Forelimb muscle (tissue), 1 donor: ENCODE results near the gene DNAAF1. TPM values are rescaled to one million over a fixed set of nuclear protein-coding genes. Genes with fewer than 3 reads are reported as not detected.

Experiments used
- DNase-seq: peaks from one replicate; pipeline ENCODE4 v3.0.0-alpha.2; 2013; ENCODE audit warnings: low read depth
- polyA plus RNA-seq: library from polyadenylated mRNA; unstranded; fragments of 120-200 nt; gene quantifications from one replicate; pipeline ENCODE4 v1.2.1, GENCODE V29; 2013; ENCODE audit not compliant: insufficient read length

Gene DNAAF1
- polyA plus RNA-seq, 1 donor, result 0.33 TPM

- no peak for DNase-seq
Observed at GRCh38 chr16:84161037-84161436, 15.9 kb downstream of the DNAAF1 start.

GRCh38 chr16:84161801-84162200 lies 16.7 kb downstream of the DNAAF1 start:
- DNase-seq, result no peak

- DNase-seq, result no peak
Observed at GRCh38 chr16:84165746-84166145, 20.6 kb downstream of the DNAAF1 start.

- no peak for DNase-seq
Observed at GRCh38 chr16:84166796-84167695, 21.9 kb downstream of the DNAAF1 start.

GRCh38 chr16:84169765-84170310 lies 24.7 kb downstream of the DNAAF1 start:
- no peak for DNase-seq

GRCh38 chr16:84174396-84174795 lies 29.3 kb downstream of the DNAAF1 start:
- no peak for DNase-seq

GRCh38 chr16:84175350-84176081 lies 30.4 kb downstream of the DNAAF1 start:
- no peak for DNase-seq

GRCh38 chr16:84176192-84177053 lies 31.3 kb downstream of the DNAAF1 start:
- no peak for DNase-seq

GRCh38 chr16:84177741-84178073 lies 32.6 kb downstream of the DNAAF1 start:
- DNase-seq, result no peak

- DNase-seq, result no peak
Observed at GRCh38 chr16:84178146-84178765, 33.1 kb downstream of the DNAAF1 start.

GRCh38 chr16:84178892-84179611 lies 33.9 kb downstream of the DNAAF1 start:
- no peak for DNase-seq

- no peak for DNase-seq
Observed at GRCh38 chr16:84179612-84180320, 34.7 kb downstream of the DNAAF1 start.

GRCh38 chr16:84180519-84181140 lies 35.5 kb downstream of the DNAAF1 start:
- no peak for DNase-seq

GRCh38 chr16:84181144-84181915 lies 36.2 kb downstream of the DNAAF1 start:
- DNase-seq, result no peak

GRCh38 chr16:84182104-84182503 lies 37.0 kb downstream of the DNAAF1 start:
- no peak for DNase-seq

GRCh38 chr16:84182680-84183571 lies 37.8 kb downstream of the DNAAF1 start:
- no peak for DNase-seq

- DNase-seq, result no peak
Observed at GRCh38 chr16:84183572-84183875, 38.4 kb downstream of the DNAAF1 start.
